GM12874 (cell line): Measurements from ENCODE around the gene PRR35.

Experiments used
- TF ChIP-seq, protein P1 (sequence below): IDR thresholded peaks from 2 replicates; pipeline ENCODE4 v1.5.1; 2011; ENCODE audit warnings: low read depth, mild to moderate bottlenecking, control low read depth, low read length, moderate library complexity; ENCODE audit not compliant: insufficient read depth

The PRR35 gene

DNA sequence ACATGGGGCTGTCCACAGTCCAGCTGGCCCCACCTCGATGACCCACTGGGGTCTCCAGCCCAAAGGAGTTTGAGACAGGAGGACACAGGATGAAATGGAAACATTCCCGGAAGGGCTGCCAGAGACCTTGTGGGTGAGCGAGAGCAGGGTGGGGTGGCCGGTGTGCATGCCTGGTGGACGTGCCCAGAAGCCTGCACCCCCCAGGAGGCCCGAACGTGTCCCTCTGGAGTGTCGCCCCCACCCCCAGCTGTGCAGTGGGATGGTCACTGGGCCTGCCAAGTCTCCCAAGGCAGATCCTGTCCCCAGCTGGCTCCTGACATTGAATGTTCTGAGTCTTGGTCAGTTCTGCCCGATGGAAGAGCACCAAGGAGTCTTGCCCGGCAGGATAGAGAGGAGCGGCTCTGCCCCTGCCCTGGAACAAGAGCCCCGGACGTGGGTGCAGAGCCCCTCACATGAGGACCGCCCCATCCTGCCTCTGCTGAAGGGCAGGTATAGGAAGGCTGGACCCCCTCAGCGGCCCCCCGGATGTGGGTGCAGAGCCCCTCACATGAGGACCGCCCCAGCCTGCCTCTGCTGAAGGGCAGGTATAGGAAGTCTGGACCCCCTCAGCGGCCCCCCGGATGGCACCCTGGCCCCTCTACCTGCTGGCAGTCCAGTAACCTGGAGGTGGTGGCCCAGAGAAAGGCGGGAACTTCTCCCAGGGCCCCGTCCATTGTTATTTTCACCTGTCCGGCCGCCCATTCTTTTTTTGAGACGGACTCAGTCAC, 35.7 kb upstream of the PRR35 start:
- TF ChIP-seq, protein P1, sequence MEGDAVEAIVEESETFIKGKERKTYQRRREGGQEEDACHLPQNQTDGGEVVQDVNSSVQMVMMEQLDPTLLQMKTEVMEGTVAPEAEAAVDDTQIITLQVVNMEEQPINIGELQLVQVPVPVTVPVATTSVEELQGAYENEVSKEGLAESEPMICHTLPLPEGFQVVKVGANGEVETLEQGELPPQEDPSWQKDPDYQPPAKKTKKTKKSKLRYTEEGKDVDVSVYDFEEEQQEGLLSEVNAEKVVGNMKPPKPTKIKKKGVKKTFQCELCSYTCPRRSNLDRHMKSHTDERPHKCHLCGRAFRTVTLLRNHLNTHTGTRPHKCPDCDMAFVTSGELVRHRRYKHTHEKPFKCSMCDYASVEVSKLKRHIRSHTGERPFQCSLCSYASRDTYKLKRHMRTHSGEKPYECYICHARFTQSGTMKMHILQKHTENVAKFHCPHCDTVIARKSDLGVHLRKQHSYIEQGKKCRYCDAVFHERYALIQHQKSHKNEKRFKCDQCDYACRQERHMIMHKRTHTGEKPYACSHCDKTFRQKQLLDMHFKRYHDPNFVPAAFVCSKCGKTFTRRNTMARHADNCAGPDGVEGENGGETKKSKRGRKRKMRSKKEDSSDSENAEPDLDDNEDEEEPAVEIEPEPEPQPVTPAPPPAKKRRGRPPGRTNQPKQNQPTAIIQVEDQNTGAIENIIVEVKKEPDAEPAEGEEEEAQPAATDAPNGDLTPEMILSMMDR: no peak

DNA sequence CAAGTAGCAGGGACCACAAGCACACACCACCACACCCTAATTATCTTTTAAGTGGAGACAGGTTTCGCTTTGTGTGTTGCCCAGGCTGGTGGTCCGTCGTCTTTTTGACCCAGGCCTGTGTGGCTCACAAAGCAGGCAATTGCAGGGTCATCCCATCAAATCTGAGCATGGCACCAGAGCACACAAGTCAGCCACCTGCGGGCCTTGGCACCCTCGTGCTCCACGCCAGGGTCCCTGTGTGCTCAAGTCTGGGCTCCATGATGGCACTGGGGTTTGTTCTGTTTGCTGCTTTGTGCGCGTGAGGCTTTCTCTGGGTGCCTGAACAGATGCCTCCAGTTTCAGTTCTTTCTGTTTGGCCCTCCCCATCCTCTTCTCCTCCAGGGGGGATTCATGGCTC, 35.1 kb upstream of the PRR35 start:
- TF ChIP-seq, protein P1: no peak

DNA sequence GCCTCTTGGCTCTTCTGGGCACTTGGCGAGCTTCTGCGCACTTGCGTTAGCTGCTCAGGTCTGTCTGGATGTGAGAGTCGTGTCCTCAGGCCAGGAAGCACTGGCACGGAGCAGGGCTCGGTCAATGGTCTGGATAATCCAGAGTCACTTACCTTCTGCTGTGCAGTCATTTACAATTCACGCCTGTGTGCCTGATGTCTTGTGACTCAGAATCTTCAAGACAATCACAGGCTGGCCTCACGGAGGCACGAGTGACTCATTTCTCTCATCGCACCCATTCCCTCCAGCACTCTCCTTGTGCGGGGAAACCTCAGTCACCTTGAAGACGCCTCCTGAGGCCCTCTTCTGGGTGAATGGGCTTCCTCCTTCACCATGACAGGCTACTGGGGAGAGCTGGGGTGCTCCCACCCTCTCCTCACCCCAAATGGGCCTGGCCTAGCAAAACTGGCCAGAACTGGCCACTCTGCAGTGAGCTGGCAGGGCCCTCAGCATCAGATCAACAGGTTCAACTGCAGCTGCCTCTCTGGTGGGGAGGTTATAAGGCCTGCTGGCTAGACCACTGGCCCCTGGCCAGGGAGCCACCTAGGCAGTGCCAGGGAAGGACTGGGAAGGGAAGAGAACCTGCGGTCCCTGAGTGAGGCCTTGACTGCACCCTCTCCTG, 34.5 kb upstream of the PRR35 start:
- TF ChIP-seq, protein P1: no peak

DNA sequence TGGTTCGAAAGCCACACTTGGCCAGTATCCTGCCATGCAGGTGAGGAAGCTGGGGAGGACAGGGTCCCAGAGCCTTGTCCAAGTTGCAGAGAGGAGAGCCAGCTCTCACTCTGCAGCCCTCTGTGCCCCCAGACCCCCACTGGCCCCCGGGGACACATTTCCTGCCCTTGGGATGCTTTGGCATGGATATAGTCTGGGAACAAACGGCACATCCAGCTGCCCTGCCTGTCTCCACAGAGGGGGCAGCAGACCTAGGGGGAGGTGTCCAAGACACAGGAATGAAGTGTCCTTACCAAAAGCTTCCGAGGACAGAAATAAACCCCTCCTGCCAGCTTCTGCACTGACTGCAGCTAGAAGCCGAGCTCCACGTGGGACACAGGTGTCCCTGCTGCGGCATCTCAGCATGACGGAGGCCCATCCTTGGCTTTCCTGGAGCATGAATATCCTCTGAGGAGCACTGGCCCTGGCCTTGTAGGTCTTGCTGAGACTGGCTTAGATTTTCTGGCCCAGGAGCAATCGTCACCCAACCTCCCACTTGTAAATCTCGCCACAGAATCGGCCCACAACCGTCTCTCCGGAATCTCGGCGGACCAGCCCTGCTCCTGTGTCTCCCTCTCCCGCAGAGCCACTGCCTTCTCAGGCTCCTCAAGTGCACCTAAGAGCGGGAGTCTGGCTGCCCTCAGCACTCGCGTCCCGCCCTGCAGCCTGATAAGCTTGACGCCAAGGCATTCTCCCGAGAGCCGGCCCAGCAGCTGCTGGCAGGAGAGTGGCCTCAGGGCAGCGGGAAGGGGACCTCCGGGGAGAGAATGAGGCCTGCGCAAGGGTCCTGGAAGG, 33.8 kb upstream of the PRR35 start:
- TF ChIP-seq, protein P1: no peak

DNA sequence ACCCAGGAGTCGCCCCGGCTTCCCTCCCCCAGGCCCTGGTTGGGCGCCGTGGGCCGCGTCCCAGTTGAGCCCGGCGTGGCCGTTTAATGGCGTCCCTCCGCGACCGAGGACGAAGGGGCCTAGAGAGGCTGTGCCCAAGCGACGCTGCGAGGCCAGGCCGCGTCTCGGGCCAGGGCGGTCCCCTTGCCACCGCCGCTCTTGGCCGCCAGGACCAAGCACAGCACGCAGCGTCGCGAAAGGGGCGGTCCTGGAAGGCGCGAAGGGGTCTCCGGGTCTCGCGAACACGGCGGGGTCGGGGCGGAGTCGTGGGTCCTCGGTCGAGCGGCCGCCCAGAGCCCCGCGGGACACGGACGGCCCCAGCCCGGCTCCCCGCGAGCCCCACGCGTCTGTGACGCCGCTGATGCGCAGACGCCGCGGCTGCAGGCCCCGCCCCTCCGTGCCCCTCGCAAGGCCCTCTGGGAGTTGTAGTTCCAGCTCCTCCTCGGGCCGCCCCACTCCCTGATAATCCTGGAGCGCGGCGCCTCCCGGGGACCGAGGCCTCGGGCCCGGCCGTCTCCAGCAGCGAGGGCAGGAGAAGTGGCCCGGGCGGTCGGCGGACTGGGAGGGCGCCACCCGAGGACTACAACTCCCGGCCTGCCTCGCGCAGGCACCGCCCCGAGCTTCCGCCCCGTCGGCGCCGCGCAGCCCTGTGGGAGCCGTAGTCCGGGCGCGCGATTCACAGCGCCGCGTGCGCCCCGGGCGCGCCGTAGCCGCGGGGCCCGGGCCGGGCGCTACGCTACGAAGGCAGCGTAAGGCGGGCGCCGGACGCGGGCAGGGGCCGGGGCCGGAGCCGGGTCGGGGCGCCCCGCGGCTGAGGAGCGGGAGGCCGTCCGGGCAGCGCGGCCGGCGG, 32.9 kb upstream of the PRR35 start, which contains the start of gene CAPN15:
CAPN15 (plus strand) TSS at position 698 of the 889 bp plus-strand sequence. CDS start 19,127 bp downstream, outside the sequence.
- TF ChIP-seq, protein P1: no peak

DNA sequence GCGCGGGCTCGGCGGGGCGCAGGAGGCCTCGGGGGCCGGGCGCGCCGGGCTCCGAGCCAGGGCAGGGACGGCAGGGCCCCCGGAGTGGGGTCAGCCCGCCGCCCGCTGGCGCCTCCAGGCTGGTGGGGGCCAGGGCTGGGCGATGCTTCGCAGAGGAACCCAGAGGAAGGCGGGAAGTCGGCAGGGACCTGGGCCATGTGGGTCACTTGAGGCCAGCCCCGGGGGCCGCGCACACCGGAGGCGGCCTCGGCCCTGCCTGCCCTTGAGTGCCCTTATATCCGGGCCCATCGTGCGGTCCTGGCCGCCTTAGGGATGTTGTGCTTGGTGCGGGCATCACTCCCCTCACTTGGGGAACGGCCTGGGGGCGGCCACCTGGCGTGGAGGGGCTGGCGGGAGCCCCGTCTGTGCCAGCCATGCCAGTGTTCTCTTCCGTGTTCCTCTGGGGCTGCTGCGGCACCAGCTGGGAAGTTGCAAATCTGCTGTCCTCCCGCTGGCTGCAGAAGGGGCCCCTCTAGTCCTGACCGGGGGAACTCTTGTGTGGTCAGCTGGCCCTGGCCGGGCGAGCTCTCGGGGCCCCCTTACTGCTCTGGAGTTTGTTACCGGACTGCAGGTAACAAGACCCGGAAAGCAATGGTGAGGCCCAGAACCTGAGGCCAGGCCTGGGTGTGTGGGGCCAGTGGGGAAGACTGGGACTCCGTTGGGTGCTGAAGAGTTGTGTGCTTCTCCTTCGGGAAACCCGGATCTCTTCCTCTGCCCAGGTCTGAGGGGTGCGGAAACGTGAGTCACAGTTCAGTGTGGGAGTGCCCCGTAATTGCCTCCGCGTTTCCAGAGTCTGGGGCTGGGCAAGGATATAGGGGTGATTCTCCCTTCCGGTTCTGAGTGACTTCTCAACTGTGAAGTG, 31.8 kb upstream of the PRR35 start:
- TF ChIP-seq, protein P1: no peak
